ENCODE data around the gene WDR37. TPM values are rescaled to one million over a fixed set of nuclear protein-coding genes. Genes with fewer than 3 reads are reported as not detected.

WDR37 gene
- polyA plus RNA-seq, 3 donors: 7.1 to 33.6 (median 8.6) TPM

DNA sequence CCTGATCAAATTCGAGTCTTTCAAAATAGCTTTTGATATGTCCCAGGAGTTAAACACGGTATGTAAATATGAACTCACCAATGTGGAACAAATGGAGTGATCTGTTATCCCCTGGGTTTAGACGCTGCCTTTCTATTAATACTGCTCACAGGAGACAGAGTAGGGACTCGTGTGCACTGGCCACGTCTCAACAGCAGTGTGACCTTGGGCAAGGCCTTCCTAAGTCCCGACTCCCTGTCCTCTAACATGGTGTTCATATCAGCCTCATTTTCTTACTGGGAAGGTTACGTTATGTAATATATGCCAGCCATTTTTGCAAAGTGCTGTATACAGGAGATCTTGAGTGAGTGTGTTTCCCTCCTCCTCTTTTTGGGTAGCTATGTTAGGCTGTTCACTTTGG, 1.8 kb downstream of the WDR37 start:
- TF ChIP-seq, protein P1, sequence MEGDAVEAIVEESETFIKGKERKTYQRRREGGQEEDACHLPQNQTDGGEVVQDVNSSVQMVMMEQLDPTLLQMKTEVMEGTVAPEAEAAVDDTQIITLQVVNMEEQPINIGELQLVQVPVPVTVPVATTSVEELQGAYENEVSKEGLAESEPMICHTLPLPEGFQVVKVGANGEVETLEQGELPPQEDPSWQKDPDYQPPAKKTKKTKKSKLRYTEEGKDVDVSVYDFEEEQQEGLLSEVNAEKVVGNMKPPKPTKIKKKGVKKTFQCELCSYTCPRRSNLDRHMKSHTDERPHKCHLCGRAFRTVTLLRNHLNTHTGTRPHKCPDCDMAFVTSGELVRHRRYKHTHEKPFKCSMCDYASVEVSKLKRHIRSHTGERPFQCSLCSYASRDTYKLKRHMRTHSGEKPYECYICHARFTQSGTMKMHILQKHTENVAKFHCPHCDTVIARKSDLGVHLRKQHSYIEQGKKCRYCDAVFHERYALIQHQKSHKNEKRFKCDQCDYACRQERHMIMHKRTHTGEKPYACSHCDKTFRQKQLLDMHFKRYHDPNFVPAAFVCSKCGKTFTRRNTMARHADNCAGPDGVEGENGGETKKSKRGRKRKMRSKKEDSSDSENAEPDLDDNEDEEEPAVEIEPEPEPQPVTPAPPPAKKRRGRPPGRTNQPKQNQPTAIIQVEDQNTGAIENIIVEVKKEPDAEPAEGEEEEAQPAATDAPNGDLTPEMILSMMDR (IDR thresholded peaks at IDR 0.05): no peak
- Mint-ChIP-seq H3K27me3 (ENCODE audit: low read depth in 3 of 3) (peaks cover 0 to 1% (median 0%) of the 10 kb centered on the region in 3 donors), H3K4me1 (peaks cover 64% of the 10 kb centered on the region), H3K4me3 (peak overlapping the region; percentile 92 to 95), H3K27ac (peak overlapping the region; percentile 94 to 98 (median 96)), H3K36me3 (peaks cover 21 to 41% of the 10 kb centered on the region in 2 donors), H3K9me3 (peaks cover 0 to 3% (median 0%) of the 10 kb centered on the region in 7 donors)
- no peaks in the 10 kb centered on the region for H3K9me3 ChIP-seq (replicated peaks in 1 of 2; ENCODE audit: control insufficient read depth in 1 of 2, insufficient read depth in 1 of 2, low read length in 2 of 2)
- H2AFZ ChIP-seq (ENCODE audit: insufficient read depth, low read depth, low read length, poor library complexity, severe bottlenecking): no peak overlapping the region
- H3K4me3 ChIP-seq (replicated peaks in 1 of 3; ENCODE audit: low read depth in 2 of 3, low read length in 3 of 3): peak overlapping the region in 1 of 3 experiments; percentile 98
- intact Hi-C loops (cut with micrococcal nuclease): loop anchor here (5.0 kb wide), 2 partner anchors 71 to 131 kb away; partner anchors contain the start of gene GTPBP4 (in 1 of the 2)
- H3K4me2 ChIP-seq (replicated peaks; ENCODE audit: extremely low read depth, low read length, poor library complexity, severe bottlenecking): peak overlapping the region; percentile 86
- H3K27ac ChIP-seq (ENCODE audit: low read depth in 1 of 2, low read length in 2 of 2): peak overlapping the region; percentile 26 to 98
- peaks cover 25 to 37% of the 10 kb centered on the region in 2 donors for H3K4me1 ChIP-seq (ENCODE audit: control insufficient read depth in 1 of 2, insufficient read depth in 2 of 2, low read length in 2 of 2)
- no peaks in the 10 kb centered on the region for H3K27me3 ChIP-seq (ENCODE audit: control insufficient read depth in 2 of 2, insufficient read depth in 2 of 2, low read length in 2 of 2)
- 79% methylated on average over 5 of the region's 7 CpGs for WGBS (ENCODE audit: insufficient coverage)
- peaks cover 91% of the 10 kb centered on the region for H3K79me2 ChIP-seq (ENCODE audit: insufficient read depth, low read length)
- no peak for DNase-seq
- peaks cover 77% of the 10 kb centered on the region for H4K20me1 ChIP-seq (ENCODE audit: insufficient read depth, low read length)
- H3K9ac ChIP-seq (ENCODE audit: insufficient read depth, low read length, poor library complexity, severe bottlenecking): no peak overlapping the region
- H3K36me3 ChIP-seq (replicated peaks in 1 of 2; ENCODE audit: control insufficient read depth in 1 of 2, insufficient read depth in 2 of 2, low read length in 2 of 2): peaks cover 15 to 50% of the 10 kb centered on the region in 2 donors

DNA sequence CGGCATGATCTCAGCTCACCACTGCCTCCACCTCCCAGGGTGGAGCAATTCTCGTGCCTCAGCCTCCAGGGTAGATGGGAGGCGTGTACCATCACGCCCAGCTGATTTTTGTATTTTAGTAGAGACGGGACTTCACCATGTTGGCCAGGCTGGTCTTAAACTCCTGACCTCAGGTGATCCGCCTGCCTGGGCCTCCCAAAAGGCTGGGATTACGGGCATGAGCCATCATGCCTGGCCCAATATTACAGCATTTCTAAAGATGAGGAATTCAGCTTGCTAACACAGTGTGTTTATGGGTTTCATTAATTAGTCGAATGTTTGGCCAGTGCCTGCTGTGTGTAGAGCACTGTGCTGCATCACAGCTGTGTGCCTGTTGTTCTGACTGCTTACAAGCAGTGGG, 3.7 kb downstream of the WDR37 start:
- Histone ChIP-seq H3K27ac (ENCODE audit: low read depth in 1 of 2, low read length in 2 of 2) (peak overlapping the region in 1 of 2 donors; percentile 13), H3K36me3 (replicated peaks in 1 of 2; ENCODE audit: control insufficient read depth in 1 of 2, insufficient read depth in 2 of 2, low read length in 2 of 2) (peaks cover 19 to 52% of the 10 kb centered on the region in 2 donors), H3K4me2 (replicated peaks; ENCODE audit: extremely low read depth, low read length, poor library complexity, severe bottlenecking) (no peak overlapping the region), H3K27me3 (ENCODE audit: control insufficient read depth in 2 of 2, insufficient read depth in 2 of 2, low read length in 2 of 2) (no peaks in the 10 kb centered on the region), H3K79me2 (ENCODE audit: insufficient read depth, low read length) (peaks cover 91% of the 10 kb centered on the region), H3K9me3 (replicated peaks in 1 of 2; ENCODE audit: control insufficient read depth in 1 of 2, insufficient read depth in 1 of 2, low read length in 2 of 2) (no peaks in the 10 kb centered on the region), H3K9ac (ENCODE audit: insufficient read depth, low read length, poor library complexity, severe bottlenecking) (no peak overlapping the region), H3K4me1 (ENCODE audit: control insufficient read depth in 1 of 2, insufficient read depth in 2 of 2, low read length in 2 of 2) (peaks cover 19 to 24% of the 10 kb centered on the region in 2 donors), H3K4me3 (replicated peaks in 1 of 3; ENCODE audit: low read depth in 2 of 3, low read length in 3 of 3) (no peak overlapping the region), H4K20me1 (ENCODE audit: insufficient read depth, low read length) (peaks cover 77% of the 10 kb centered on the region), H2AFZ (ENCODE audit: insufficient read depth, low read depth, low read length, poor library complexity, severe bottlenecking) (no peak overlapping the region)
- WGBS (ENCODE audit: insufficient coverage): 91% methylated on average over 6 of the region's 8 CpGs
- peaks cover 57% of the 10 kb centered on the region for H3K4me1 Mint-ChIP-seq
- H3K36me3 Mint-ChIP-seq: peaks cover 22 to 45% of the 10 kb centered on the region in 2 donors
- intact Hi-C loops (cut with micrococcal nuclease): loop anchor here (5.0 kb wide), 2 partner anchors 73 to 133 kb away; partner anchors contain the start of gene GTPBP4 (in 1 of the 2)
- DNase-seq: no peak
- peak overlapping the region in 5 of 7 donors; percentile 14 to 73 (median 66) for H3K27ac Mint-ChIP-seq
- H3K4me3 Mint-ChIP-seq: no peak overlapping the region
- peaks cover 0 to 1% (median 0%) of the 10 kb centered on the region in 3 donors for H3K27me3 Mint-ChIP-seq (ENCODE audit: low read depth in 3 of 3)
- TF ChIP-seq, protein P1 (IDR thresholded peaks at IDR 0.05): no peak
- H3K9me3 Mint-ChIP-seq: peaks cover 0 to 3% (median 0%) of the 10 kb centered on the region in 7 donors
